HepG2 (cell line): ENCODE measurements around the gene GP1BA. TPM values are rescaled to one million over a fixed set of nuclear protein-coding genes. Genes with fewer than 3 reads are reported as not detected.
A peak's percentile ranks its signal among the peaks of the same experiment; 100 is the strongest.

Experiments used
- ASH2L ChIP-seq: fragments of 300-600, 200-600 bp; sonication (generic); IDR thresholded peaks from 2 replicates; pipeline ENCODE4 v1.7.0; 2017; ENCODE audit warnings: low read depth, mild to moderate bottlenecking, moderate library complexity, mixed read lengths, low read length; ENCODE audit not compliant: insufficient read length
- ATRX ChIP-seq: sonication (generic); formaldehyde crosslinking; IDR thresholded peaks from 2 replicates; pipeline ENCODE4 v1.4.0; 2020; ENCODE audit warnings: missing genetic modification reagents, borderline replicate concordance
- BCL3 ChIP-seq: sonication (generic); formaldehyde crosslinking; IDR thresholded peaks from 2 replicates; pipeline ENCODE4 v1.5.1; 2020; ENCODE audit warnings: mild to moderate bottlenecking, missing genetic modification reagents, moderate library complexity
- HNRNPH1 ChIP-seq: fragments of 200-400 bp; formaldehyde crosslinking; optimal IDR thresholded peaks from 2 replicates; pipeline ENCODE3; 2017; ENCODE audit warnings: mild to moderate bottlenecking, low read depth, low read length
- JUND ChIP-seq: sonication (generic); formaldehyde crosslinking; IDR thresholded peaks from 2 replicates; pipeline ENCODE4 v1.8.0; 2022; ENCODE audit warnings: mild to moderate bottlenecking, missing genetic modification reagents
- NFKB2 ChIP-seq: sonication (generic); formaldehyde crosslinking; IDR thresholded peaks from 2 replicates; pipeline ENCODE4 v1.4.0; 2020; ENCODE audit warnings: missing genetic modification reagents, borderline replicate concordance
- NR2C2 ChIP-seq: sonication (generic); formaldehyde crosslinking; IDR thresholded peaks from 2 replicates; pipeline ENCODE4 v1.4.0; 2020; ENCODE audit warnings: missing genetic modification reagents, mild to moderate bottlenecking, moderate library complexity, borderline replicate concordance
- PBX2 ChIP-seq: IDR thresholded peaks from 2 replicates; pipeline ENCODE4 v1.6.1; 2016; ENCODE audit warnings: control low read depth
- RERE ChIP-seq: IDR thresholded peaks from 2 replicates; pipeline ENCODE4 v1.6.1; 2016; ENCODE audit warnings: low read depth, missing genetic modification reagents, missing compliant biosample characterization
- SALL2 ChIP-seq: sonication (generic); formaldehyde crosslinking; IDR thresholded peaks from 2 replicates; pipeline ENCODE4 v1.8.1; 2023; ENCODE audit warnings: mild to moderate bottlenecking, missing genetic modification reagents, inconsistent platforms
- TERF1 ChIP-seq: sonication (generic); formaldehyde crosslinking; IDR thresholded peaks from 2 replicates; pipeline ENCODE4 v1.8.0; 2022; ENCODE audit warnings: mild to moderate bottlenecking, missing genetic modification reagents, moderate library complexity
- THAP8 ChIP-seq: sonication (generic); formaldehyde crosslinking; IDR thresholded peaks from 2 replicates; pipeline ENCODE4 v1.5.1; 2020; ENCODE audit warnings: missing genetic modification reagents, mild to moderate bottlenecking, borderline replicate concordance
- THRA ChIP-seq: sonication (generic); formaldehyde crosslinking; IDR thresholded peaks from 2 replicates; pipeline ENCODE4 v1.4.0; 2020; ENCODE audit warnings: missing genetic modification reagents, borderline replicate concordance
- ZFY ChIP-seq: sonication (generic); formaldehyde crosslinking; IDR thresholded peaks from 2 replicates; pipeline ENCODE4 v1.4.0; 2020; ENCODE audit warnings: missing genetic modification reagents
- ZNF605 ChIP-seq: sonication (generic); formaldehyde crosslinking; IDR thresholded peaks from 2 replicates; pipeline ENCODE4 v1.8.0; 2022; ENCODE audit warnings: mild to moderate bottlenecking, missing genetic modification reagents
- ZNF879 ChIP-seq: sonication (generic); formaldehyde crosslinking; IDR thresholded peaks from 2 replicates; pipeline ENCODE4 v1.8.1; 2023; ENCODE audit warnings: missing genetic modification reagents
- polyA plus RNA-seq, 8 experiments: library from polyadenylated mRNA; depleted of rRNA in 3 of 8; stranded (reverse) in 7 of 8; unstranded in 1 of 8; fragments of >200 nt; fragmentation: Illumina TruSeq in 4 of 8; extraction: Trizol in 4 of 8; gene quantifications; 2 replicates each; pipeline versions ENCODE4 v1.2.1 to v1.2.3, GENCODE V29; 2011 to 2016; ENCODE audit warnings: low read depth in 4 of 8, missing spikeins in 1 of 8, mixed read lengths in 1 of 8; ENCODE audit not compliant: insufficient read depth in 1 of 8
- total RNA-seq, 5 experiments: library from RNA; depleted of rRNA; stranded (reverse); fragments of >200 nt; fragmentation: Illumina TruSeq; extraction: Trizol; gene quantifications; 2 replicates each; pipeline ENCODE4 v1.2.3, GENCODE V29; 2016; ENCODE audit warnings: low read depth in 1 of 5

The GP1BA gene
- total and polyA plus RNA-seq, 2 of the 13 experiments (the other 11 are each of a cell fraction or from before 2014, with no cell fraction given), result not detected

GRCh38 chr17:4945176-4945943 lies 13.3 kb downstream of the GP1BA start (continued):
- TF ChIP-seq TERF1 (CRISPR knock-in tag) (no peak), ASH2L (no peak), THAP8 (CRISPR knock-in tag) (no peak), ATRX (CRISPR knock-in tag) (no peak), RERE (CRISPR knock-in tag) (no peak), HNRNPH1 (no peak), THRA (no peak), ZNF879 (no peak), ZFY (CRISPR knock-in tag) (peak; percentile 44; the same call in 1 of the 2 replicates), PBX2 (CRISPR knock-in tag) (no peak), SALL2 (CRISPR knock-in tag) (0 out of 2 replicates have a peak, but pooled peaks have one; percentile 40), NR2C2 (CRISPR knock-in tag) (no peak), ZNF605 (CRISPR knock-in tag) (no peak), JUND (CRISPR knock-in tag) (peak; percentile 73; the same call in 1 of the 2 replicates), BCL3 (CRISPR knock-in tag) (no peak; the same call in 1 of the 2 replicates), NFKB2 (no peak)
